Esophagus squamous epithelium (tissue), 4 donors: Measurements from ENCODE around the gene USP16.

ENCODE experiments used
- POLR2A ChIP-seq, 4 donors: fragments of 450-650 bp; IDR thresholded peaks; one replicate each; pipeline ENCODE4 v1.6.1; 2017; ENCODE audit warnings: antibody characterized with exemption in 4 of 4, mild to moderate bottlenecking in 4 of 4, moderate library complexity in 3 of 4
- TF ChIP-seq, protein P1 (sequence below), 6 experiments: fragments of 450-650 bp in 4 of 6; fragments of 200-600 bp in 2 of 6; sonication (generic) in 2 of 6; IDR thresholded peaks; one replicate each; pipeline ENCODE4 v1.5.1; 2016 to 2019; ENCODE audit warnings: antibody characterized with exemption in 6 of 6, mild to moderate bottlenecking in 4 of 6, moderate library complexity in 4 of 6

DNA sequence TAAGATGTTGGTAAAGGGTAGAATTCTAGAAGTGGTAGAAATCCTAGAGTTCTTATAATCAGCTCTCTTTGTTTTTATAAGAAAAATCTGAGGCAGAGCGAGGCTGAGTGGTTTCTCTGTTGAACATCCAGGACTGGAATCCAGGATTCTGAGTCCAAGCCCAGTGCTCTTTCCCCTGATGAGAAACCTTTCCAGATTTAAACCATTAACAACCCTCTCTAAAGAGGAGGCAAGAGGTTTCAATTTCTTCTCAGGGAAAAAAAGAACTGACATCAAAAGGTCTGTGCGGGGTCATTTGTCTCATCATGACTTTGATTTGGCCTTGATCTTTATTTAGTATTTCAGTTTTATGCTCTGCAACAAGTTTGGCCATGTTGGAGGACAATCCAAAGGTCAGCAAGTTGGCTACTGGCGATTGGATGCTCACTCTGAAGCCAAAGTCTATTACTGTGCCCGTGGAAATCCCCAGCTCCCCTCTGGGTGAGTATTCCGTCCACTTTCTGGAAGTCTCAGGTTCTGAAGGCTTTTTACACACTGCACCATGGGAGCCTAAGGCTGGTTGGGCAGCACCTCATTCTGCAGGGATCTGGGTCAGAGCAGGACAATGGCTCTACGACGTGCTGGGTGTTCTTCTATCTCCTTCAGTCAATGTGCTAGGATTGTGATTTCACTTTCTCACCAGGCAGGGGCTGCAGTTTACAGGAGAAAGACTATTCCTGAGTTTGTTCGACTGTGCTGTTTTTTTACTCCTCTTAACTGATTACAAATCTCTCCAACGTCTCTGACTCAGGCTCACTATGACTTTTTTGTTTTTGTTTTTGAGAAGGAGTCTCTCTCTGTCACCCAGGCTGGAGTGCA lies 67.9 kb downstream of the USP16 start:
- TF ChIP-seq, protein P1, sequence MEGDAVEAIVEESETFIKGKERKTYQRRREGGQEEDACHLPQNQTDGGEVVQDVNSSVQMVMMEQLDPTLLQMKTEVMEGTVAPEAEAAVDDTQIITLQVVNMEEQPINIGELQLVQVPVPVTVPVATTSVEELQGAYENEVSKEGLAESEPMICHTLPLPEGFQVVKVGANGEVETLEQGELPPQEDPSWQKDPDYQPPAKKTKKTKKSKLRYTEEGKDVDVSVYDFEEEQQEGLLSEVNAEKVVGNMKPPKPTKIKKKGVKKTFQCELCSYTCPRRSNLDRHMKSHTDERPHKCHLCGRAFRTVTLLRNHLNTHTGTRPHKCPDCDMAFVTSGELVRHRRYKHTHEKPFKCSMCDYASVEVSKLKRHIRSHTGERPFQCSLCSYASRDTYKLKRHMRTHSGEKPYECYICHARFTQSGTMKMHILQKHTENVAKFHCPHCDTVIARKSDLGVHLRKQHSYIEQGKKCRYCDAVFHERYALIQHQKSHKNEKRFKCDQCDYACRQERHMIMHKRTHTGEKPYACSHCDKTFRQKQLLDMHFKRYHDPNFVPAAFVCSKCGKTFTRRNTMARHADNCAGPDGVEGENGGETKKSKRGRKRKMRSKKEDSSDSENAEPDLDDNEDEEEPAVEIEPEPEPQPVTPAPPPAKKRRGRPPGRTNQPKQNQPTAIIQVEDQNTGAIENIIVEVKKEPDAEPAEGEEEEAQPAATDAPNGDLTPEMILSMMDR (IDR thresholded peaks at IDR 0.05): no peak
- no peak for TF ChIP-seq POLR2A (IDR thresholded peaks at IDR 0.05)
